ENCODE data around the gene SAMSN1.

The SAMSN1 gene

DNA sequence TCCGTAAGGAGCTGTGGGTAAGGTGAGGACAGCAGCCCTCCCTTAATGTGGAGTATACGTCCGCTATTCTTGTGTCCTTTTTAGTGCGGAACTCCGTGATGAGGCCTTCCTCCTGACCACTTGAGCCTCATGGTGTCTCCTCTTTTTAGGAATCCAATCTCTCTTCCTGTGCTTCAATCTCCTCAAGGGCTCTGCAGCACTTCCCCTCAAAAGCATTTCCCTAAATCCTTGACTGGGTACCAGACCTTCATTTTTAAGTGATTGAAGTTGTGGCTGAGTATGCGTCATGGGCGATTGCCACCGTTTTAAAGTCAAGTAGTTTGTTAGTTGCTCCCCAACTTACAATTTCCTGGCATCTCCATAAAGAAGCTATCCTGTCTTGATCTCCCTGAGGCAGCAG is 62.8 kb downstream of the SAMSN1 start:
- DNase-seq: no peak

DNA sequence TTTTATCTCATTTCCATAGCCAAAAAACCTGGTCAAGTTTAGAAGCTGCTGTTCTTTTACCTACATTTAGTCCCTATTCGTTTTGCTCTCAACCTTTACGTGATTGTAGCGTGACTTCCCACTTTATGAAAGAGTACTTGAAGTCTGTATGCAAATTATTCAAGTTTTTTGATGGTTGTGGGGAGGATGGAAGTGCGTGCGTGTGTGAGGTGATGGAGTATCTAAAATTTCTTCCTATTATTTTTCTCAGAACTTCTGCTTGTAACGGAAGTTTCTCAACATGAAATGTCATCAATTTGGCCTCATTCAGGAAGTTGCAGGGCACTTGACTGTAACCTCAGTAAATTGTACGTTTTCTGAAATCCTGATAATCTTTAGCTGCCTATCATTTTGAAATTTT is 64.0 kb downstream of the SAMSN1 start:
- DNase-seq: no peak

DNA sequence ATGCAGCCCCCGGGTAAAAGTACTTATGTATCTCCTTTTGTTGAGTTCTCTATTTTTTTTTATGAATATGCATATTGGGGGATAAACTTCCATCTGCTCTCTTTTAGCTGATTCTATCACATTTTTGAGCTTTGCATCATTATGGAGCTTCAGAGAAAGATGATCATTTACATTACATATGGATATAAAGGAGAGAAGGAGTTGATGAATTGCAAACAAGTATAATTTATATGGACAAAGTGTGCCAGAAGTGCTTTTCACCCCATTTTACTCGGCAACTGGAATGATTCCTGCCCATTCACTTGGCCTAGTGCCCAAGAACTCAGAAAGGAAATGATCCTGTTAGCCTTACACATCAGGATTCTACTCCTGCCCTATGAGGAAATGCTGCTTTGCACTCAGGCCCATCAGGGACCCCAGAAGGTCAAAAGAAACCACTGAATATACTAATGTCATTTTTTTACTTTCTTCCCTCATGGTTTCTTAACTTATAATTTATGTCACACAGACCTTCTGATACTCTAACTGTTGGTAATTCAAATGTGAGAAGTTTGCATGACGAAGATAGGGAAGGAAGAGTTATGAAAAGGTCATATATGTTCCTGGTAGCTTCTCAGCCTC is 65.6 kb downstream of the SAMSN1 start:
- DNase-seq: no peak

DNA sequence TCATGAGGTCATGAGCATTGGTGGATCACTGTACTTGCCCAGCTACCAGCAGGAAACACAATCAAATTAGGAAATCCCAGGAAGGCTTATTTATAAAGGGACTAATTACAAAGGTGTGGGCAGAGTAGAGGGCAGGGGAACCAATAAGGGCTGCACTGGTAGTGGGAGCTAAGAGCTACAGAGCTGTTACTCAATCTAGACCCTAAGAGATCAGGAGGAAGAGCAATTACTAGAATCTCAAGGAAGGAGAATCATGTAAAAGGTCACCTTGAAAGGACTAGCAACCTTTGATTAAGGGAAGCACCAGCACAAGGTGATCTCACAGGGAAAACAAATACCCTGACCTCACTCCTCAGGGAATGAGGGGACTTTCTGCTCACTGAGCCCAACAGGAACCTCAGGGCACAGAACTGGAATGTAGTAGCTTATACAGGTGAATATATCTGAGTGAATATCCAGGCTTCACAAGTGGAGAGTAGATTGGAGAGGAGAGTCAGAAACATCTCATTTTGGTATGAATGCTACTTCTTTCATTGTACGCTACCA is 66.8 kb downstream of the SAMSN1 start:
- no peak for DNase-seq

DNA sequence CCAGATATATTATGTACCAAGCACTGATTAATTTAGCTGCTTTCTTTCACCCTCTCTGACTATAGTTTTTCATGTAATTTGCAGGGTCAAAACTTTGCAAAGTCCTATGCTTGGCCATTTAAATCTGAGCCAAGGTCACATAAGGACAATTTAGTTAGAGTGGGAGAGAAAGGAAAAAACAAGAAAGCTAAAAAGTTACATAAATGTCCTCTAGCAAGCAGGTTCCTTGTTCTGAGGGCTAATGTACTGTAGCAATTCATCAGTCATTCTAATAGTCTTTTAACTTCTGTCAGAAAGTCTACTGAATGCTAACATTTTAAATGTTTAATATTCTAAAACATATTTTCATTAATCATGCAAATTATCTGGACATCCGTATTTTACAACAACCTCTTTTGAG is 68.3 kb downstream of the SAMSN1 start:
- DNase-seq: no peak

DNA sequence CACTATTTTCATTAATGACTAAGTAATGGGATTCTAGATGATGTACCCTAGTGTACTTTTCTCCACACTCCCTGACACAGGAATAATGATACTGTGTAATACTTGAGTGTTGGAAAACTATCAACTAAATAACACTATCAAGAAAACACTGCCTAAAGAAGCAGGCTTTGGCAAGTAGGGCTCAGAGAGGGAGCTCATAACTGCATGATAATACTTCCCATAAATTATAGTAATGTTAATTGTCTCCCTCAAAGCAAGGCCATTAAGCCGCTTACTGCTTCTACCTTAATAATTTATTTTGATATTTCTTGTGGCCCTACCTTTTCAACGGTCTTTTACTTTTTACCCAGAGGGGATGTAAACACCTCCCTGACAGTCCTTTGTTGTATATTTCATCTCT is 69.0 kb downstream of the SAMSN1 start:
- no peak for DNase-seq

DNA sequence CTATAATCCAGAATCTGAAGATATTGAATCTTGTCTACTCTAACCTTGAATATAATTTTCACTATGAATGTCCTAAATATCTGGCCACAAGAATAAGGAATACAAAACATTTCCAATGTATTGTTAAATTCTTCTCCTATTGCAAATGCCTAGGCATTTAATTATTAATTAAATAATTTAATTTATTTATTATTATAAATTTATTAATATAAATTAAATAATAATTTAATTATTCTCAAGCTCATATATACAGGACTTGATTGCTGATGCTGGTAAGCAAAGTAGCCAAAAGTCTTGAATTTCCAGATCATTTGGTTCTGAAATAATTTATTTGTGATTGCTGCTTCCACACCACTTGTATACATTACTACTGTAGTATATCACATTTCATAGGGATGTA is 71.1 kb downstream of the SAMSN1 start:
- no peak for DNase-seq

DNA sequence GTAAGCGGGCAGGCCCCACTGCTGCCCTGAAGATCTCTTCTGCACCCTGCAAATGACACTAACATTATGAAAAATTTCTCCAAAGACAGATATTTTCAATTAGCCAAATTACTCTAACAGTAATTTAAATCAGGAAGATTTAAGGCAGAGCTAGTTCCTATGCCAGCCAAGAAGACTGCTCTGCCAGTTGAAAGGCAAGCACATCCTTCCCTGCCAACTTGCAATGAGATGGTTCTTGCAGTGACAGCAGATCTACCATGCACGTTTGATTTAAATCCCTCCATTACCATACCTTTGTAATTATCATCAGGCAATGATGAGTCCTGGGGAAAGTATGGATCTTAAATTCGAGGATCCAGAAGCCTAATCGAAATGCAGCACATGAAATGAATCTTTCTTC is 76.5 kb downstream of the SAMSN1 start:
- DNase-seq: no peak

DNA sequence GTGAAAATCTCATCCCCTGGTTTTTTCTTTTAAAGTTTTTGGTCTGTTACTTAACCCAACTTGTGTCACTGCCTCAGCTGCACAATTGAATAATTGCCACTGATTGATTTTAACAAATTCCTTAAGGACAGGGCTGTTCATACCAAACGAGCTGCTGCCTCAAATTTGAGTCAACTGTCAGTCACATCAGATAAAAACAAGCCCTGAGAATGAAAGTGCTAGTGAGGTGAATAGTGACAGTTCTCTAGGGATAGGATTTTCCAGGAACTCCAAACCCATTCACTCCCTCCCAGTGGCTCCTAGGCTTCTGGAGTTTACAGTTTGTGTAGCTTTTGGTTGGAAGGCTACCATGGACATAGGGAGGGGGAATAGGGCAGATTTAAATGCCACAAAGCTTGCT is 79.4 kb downstream of the SAMSN1 start:
- DNase-seq: no peak

DNA sequence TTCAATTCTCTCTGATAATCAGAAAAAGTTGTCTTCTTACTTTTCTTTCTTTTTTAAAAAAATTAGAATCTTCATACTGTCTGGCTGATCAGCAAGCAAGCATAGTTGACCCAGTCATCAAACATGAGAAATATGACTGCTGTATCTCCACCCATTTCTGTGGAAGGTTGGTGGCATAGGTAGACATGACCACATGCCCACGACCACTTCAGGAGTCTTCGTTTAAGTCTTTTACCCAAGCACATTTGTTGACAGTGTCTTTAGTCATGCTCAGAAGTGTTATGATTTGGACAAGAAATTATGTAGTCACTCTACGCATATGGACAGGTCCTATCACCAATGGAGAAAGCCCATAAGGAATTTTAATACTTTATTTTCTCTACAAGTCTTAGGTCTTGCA is 88.4 kb downstream of the SAMSN1 start:
- DNase-seq: no peak

DNA sequence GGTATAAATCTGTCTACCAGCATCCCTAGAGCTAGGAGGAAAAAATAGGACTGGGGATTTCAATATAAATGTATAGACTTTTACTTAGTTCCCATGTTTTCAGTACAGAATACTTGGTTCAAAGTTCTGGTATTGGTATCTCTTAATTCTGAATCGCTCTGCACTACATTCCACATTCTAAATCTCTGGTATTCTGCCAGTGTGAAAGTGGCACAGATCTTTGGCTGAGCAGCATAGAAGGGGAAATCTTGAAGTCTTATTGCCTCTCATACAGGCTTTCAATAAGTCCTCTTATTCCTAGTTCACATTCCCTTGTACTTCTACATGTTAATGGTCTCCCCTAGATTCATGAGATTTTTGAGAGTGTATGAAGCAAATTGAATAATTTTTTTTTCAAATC is 89.2 kb downstream of the SAMSN1 start:
- DNase-seq: no peak

DNA sequence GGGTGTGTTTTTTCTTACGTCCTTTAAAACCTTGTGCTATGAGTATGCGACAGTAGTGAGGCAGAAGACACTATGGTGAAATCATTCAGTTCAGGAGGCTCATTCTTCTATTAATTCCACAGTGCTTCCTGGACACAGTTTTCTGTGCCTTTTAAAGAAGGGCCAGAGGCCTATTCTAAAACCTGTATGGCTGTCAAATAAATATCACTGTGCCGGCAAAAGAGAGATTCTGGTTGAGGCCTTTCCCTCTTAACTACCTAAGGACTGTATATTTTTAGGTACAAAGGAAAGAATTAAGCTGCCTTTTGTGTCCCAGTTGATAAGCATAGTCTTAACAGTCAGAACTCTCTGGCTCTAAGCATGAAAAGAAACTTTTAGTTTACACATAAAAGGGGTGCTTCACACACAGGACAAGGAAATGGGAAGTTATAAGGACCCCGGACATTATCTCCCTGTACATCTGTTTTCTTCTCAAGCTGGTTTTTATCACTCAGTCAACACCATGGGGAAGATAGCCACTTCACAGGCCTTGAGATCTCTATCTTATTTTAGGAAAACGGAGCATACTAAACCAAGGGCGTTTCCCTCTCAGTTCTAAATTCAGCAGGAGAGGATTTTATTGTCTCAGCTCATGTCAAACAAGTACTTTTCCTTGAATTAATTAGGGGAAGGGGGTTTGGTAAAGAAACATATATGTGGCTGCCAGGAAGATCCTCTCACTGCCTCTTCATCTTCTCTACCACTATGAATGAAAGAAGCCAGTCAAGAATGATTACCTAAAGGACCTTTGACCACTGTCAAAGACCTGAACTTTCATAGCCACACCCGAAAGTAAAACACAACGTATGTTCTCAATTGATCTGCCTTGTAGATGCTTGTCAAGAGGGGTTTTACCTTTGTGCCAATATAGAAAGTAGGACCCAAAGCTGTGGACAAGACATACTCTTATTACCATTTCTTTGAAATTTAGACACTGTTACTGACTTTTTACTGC is 91.8 kb downstream of the SAMSN1 start:
- DNase-seq: no peak

DNA sequence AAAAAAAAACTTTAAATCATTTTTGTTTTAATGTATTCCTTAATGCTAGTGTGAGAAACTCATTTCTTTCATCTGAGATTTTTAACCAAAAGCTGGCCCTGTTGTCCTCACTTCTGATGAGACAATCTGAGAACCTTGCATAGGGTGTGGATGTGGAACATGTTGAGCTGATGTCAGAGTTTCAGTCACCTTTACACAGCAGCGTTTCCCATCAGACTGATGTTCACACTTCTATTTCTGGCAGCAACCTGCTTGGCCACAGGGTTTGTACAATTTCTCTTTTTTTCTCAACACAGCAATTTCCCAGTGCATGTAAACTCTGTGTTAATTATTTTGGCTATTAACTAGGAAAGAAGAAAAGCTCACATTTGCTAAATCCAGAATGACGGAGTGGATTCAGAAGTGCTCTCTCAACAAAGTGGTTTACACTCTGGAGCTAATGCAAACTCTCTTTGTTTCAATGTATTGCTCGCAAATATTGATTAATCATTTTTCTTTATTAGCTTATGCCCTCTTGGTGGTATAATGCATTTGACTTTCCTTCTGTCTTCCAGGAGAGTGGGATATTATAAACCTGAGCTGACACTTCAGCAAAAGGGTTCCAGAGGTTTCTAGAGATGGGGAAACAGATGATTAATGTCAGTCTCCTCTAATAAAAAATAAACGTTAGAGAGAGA is 92.6 kb downstream of the SAMSN1 start:
- no peak for DNase-seq

DNA sequence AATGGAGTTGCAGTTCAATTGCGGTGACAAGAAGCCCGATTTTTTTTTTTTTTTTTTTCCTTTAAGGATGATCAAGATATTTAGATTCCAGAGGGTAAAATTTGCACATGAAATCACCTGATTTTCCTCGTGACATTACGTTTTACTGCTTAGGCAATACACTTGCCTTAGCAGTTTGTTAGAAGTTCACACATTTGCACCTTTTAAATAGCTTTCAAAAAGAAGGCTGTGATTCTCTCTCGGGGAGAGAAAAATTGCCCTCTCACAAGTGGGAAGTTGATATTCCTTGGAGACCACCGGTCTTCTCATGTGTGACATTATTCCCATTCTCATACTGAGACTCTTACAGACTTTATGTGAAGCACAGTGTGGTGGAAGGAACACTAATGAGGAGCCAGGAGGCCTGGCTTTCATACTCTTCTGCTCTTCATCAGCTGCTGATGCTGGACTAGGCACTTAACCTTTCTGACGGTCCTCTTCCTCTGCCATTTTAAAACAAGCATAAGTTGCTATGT is 93.3 kb downstream of the SAMSN1 start:
- no peak for DNase-seq

DNA sequence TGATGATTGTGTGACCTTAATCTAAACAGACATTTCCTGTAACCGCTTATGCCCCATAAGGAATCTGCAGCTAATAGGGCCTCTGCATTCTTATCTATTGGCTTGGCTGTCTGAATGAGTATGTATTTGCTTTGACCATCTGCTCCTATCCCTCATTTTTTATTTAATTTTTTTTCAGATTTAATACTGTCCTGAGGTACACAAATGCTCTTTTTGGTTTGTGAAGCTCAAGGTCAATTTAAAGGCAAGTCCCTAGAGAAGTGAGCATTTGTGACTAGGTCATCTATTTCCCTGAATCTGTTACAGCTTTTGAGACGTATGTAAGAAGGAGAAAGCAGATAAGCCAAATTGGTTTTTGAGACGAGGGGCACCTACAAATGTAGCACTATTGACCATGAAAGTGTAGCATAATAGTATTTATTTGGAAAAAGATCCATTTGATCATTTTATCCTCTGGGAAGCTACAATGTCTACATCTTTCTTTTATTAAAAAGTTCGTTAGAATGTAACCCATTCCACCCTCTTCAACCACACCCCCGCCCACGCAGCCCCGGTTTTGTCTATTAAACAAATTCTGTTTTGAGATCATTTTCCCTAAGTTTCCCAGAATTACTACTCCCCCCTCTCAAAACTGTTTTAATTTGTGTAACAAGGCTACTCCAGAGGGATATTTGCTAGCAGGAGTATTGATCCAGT is 93.9 kb downstream of the SAMSN1 start:
- DNase-seq: no peak

DNA sequence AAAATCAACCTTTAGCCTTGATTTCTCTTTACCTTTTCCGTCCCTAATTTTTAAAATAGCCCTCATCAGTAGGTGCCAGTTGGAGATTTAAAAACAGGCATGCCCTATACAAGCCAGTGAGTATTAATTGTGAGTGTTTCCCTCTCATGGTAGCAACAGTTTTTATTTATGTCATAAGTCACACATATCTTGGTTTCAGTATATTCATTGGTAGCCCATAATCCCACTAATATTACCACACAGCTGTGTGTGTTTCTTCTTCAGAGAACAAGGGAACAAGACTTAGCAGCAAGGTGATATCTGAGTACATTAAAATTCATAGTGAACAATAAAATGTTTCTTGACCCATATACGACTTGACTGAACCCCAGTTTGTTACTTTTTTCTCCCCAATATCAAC is 94.6 kb downstream of the SAMSN1 start:
- no peak for DNase-seq

DNA sequence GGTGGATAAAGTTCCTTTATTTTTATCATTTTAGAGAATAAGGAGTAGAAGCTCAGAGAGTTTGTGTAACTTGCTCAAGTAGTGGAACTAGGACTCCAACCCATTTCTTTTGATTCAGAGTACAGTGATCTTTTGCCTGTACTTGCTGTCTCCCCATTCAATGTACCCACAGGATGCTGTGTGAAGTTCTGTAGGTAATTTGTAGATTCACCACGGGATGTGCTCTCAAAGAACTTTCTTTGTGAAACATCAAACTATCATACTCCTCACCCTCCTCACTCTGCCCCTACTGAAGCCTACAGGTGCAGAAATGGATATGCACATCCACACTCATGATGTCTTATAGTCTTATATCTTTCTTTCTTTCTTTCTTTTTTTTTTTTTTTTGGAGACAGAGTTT is 97.3 kb downstream of the SAMSN1 start:
- DNase-seq: no peak

DNA sequence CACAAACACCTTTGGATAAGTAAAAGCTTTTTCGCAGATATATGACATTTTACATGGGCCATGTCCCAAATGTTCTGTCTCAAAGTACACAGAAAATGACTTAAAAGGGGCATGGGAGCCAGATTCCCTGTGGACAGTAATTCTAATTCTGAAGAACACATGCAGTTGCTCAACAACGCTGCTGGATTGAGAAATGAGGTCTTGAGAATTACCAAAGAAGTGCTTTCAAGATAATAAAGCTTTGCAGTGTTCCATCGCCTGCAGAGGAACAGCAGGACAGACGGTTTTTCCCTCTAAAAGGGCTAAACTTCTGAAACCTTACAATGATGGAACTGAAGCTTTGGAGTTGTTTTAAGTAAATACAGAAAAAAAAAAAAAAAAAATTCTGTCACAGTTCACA is 107.9 kb downstream of the SAMSN1 start:
- DNase-seq: no peak

DNA sequence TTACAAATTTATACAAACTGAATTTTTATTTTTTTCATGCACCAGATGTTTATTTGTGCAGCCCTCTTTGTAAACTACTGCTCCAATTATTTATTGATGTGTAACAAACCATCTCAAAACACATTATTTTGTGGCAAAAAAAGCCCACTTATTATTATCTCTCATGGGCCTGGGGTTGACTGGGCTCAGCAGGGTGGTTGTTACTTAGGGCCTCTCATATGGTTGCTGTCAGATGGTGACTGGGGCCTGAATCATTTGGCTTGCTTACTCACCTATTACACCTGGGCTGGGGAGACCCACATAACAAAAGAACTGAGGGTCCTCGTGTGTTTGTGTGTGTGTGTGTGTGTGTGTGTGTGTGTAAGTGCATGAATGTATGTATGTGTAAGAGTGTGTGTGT is 110.7 kb downstream of the SAMSN1 start:
- DNase-seq: no peak

All from activated CD8-positive, alpha-beta memory T cell treated with anti-CD3 and anti-CD28 coated beads, Interleukin-2, amount 50 U/mL, for 48 hours (primary cell).